CD4-positive, alpha-beta T cell treated with Interleukin-1 beta for 1 hour (primary cell): ENCODE data around the gene CHST9.
"Not testable (repeated sequence)": the region's sequence is repeated elsewhere in the genome, so short reads cannot be mapped to it uniquely, and the experiment has no call there.

Experiments used
- DNase-seq, 2 donors: peaks; one replicate each; pipeline ENCODE4 v3.0.0-alpha.2; 2020 to 2022

CHST9 gene

DNA sequence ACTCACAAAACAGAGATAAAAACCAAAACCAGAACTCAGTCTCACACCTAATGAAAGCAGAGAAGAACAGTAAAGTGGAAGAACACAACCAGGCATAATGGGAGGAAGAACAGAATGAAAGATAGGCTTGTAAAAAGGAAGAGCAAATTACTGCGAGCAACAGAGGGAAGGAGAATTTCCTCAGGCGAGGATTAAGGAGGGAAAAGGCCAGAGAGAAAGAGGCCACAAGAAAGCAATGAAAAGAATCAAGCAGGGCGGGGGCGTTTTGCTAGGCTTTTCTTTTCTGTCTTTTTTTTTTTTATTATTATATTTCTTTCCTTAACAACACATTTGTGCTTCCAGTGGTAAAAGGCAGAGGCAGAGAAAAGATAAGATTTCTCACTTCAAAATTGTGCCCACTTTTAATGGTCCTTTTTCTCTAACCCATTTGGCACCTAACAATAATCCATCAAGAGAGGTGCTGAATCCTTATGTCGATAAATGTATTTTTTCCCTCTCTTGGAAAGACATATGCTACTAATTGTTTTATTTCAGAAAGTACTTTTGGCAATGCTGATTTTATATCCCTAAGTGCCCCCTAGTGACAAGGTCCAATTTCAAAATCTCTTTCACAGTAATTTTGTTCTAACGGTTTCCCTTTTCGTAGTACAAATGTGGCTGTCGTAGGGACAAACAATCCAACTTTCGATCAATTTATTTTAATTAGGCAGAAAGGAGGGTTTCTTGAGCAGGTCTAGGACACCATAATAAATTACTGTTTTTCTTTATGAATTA is 180.9 kb downstream of the CHST9 start:
- DNase-seq: no peak

DNA sequence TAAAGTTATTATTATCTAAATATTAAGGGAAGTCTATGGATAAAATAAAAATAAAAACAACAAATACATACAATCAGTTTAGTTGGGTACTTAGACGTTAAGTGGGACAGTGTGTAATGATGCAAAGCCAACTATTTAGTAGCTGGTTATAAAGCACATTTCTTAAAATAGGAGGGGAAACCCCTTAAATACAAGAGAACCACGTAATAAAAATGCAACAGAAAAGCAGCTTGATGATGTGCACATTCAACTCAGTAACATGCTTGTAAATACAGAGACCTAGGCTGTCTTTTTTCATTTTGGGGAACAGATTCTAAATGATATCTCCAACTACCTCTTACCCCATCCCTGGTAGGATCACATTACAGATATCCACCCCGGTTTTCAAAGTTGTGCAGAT is 185.3 kb downstream of the CHST9 start:
- no peak for DNase-seq

DNA sequence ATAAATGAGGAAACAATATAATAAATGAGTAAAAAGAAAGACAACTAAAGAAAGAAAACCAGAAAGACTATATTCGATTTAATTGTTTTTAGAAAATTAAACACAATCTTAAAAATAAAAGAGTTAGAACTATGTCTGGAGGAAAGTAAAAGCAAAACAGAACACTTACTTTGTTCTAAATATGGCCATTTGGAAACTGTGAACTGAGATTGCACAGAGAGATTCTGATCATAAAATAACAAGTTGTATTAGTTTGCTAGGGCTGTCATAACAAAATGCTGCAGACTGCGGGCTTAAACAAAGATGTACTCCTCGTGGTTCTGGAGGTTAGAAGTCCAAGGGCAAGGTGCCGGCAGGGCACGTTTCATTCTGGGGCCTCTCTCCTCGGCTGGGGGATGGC is 191.5 kb downstream of the CHST9 start:
- DNase-seq: no peak

GRCh38 chr18:26992926-26993325 is 192.2 kb downstream of the CHST9 start:
- DNase-seq: no peak

DNA sequence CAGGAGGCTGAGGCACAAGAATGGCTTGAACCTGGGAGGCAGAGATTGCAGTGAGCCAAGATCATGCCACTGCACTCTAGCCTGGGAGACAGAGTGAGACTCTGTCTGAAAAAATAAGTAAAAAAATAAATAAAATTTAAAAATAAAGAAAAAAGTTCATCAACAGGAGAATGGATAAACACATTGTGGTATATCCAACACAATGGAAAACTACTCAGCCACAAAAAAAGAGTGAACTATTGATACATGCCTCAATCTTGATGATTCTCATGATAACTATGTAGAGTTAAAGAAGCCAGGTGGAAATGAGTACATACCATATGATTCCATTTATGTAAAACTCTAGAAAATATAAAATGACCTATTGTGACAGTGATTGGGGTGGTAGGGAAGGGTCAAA is 195.3 kb downstream of the CHST9 start:
- DNase-seq: no peak

DNA sequence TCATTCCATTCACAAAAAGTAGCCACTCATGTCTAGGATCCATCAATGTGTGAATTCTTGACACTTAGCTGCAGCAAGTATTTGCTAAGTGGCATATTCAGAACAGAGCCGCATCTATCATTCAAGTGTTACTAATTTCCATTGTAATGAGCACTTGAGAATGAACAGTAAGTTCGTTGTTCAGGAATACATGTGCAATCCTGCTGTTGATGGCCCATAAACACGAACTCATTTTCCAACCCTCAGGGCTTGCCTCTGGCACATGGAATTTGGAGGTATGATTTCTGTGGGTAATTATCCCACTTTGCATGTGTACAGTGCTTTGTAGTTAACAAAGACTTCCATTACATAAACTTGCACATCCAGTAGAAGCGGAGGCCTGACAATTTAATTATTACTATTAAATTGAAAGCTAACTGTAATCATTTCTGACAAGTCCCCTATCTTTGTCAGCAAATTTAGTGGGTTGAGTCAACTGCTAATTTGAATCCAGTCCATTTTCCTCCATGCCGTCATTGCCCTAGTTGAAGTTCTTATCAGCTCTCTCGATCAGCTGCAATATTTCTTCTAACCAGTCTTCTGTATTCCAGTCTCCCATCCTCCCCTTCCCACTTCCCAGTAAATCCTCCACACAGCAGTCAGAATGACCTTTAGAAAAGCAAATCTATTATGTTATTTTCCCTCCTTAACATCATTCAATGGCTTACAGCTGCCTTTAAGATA is 203.6 kb downstream of the CHST9 start:
- no peak for DNase-seq

DNA sequence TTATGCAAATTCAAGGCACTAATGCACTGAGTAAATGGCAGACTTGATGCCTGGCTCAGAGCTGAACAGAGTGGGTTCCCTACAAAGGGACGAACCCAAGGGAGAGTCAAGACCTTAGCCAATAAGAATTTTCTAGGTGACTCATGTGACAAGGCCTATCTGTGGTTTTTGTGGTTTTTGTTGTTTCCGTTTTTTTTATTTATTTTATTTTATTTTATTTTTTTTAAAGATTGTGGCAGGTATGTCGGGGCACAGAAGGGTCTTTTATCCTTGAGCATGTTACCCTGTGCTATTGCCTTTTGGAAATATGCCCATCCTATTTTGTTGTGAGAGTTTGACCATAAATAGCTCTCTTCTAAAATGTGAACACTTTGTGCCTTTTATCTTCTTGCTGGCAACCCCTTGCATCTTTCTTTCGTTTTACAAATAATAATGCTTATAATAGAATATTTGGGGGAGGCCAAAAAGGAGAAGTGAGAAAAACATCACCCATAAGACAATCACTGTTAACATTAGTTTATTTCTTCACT is 206.2 kb downstream of the CHST9 start:
- DNase-seq: no peak

DNA sequence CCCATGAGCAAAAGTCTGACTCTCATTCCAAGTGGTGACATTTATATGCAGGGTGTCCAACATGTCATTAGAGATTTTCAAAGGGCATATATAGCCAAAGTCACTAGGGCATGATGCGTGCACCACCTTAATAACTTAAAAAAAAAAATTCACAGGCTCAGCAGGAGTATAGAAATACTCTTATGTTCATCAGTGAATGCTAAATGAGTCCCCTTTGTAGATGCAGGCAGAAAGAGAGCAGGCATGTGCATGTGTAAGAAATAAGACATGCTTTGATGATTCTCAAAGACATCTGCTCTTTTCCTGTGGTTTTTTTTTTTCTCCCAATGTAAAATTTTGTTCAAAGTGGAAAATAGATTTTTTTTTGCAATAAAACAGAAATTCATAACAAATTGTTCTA is 207.3 kb downstream of the CHST9 start:
- DNase-seq: no peak

DNA sequence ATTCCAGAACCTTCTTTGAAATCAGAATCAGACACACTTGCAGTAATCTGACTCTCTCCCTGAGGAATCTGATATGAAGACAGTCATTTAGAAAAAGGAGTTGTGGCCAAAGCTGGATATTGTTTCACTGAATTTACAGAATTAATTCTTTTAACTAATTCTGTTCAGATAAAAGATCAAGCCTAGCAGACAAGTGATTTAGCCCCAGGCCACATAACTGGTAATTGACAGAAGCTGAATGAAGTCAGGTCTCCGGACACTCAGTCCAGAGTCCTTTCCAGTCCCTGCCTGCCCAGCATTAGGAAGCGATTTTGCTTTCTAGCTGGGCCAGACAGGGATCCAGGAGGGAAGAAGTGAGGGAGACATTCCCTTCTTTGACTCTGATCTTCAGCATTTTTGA is 208.9 kb downstream of the CHST9 start:
- DNase-seq: no peak

DNA sequence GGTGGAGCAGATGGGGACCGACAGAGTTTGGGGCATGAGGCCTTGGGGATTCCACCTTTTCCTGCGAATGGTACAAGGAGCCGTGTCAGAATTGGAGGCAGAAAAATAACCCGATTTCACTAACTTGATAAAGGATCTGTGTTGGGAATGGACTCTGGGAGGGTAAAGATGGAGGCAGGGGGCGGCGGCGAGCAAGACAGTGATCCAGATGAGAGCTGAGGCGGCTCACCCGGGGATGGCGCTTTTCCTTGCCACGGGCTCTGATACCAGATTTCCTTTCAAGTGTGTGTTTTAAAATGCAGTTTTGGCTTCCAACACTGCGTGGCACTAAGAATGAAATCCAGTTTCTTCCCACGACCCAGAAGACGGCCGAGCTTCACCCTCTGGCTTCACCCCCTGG is 212.6 kb downstream of the CHST9 start:
- DNase-seq: not testable (repeated sequence)

DNA sequence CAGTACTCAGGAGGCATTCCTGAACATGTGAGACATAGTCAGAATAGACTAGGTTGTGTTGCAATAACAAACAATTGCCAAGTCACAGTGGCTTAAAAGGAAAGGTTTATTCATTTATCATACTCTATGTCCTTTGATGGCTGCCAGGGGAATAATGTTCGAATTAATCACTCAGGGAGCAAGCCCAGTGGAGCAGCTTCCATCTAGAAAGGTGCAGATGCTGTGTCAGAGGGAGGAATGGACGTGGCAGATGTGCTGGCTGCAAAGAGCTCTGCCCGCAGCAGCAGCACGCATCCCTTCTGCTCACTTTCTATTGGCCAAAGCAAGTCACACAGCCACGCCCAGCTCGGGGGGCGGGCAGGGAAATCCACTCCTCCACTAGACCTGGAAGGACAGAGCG is 213.7 kb downstream of the CHST9 start:
- no peak for DNase-seq

DNA sequence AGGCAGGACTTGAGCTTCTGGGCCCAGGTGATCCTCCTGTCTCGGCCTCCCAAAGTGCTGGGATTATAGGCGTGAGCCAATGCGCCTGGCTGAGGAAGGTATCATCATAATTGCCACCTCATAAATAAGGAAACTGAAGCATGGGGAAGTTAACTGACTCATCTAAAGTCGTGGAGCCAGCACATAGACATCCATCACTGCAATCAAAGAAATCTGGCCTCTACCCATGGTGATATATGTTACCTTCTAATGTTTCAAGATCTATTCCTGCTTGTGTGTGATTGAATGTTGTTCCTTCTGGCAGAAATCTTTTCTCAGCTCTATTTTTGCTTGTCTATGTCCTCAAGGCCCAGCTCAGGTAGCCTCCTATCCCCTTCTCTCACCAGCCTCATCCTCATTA is 214.5 kb downstream of the CHST9 start:
- DNase-seq: no peak

- no peak for DNase-seq
These were observed 219.9 kb downstream of the CHST9 start for GRCh38 chr18:26965206-26965605.

- no peak for DNase-seq
These were observed 221.8 kb downstream of the CHST9 start for GRCh38 chr18:26963292-26963691.

- no peak for DNase-seq
These were observed 223.3 kb downstream of the CHST9 start for GRCh38 chr18:26961839-26962238.

DNA sequence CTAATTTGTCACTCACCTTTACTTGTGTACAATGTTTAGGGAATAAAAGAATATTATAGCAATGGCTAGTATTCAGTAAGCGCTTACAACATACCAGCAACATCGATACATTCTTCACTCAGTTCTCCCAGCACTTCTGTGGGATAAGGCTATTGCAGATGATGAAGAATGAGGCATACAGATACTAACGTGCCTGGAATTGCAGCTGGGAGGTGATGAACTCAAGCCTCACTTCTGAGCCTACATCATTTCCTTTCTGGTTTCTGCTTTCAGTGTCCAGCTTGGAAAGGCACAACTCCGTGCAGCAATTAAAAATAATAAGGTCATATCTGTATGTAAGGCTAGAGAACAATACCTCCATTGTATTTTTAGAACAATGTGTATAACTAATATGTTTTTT is 224.2 kb downstream of the CHST9 start:
- DNase-seq: no peak

DNA sequence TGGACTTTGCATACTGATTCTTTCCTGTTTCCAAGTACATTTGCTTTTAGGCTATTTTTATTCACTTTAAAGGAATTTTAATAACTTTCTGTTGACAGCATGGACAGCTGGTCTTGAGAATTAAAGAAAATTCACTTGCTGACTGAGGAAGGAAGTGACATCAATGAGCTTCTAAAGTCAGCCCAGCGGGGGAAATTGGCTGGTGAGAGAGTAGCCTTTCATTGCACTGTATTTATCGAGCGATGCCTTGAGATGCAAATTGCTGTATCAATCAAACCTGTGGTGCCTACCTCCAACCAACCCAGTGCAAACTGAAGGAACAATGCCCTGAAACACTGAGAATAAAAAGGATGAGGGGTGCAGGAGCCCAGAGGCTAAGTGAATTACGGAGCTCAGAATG is 228.2 kb downstream of the CHST9 start:
- DNase-seq: no peak

GRCh38 chr18:26948703-26949102 is 236.4 kb downstream of the CHST9 start:
- DNase-seq: no peak

DNA sequence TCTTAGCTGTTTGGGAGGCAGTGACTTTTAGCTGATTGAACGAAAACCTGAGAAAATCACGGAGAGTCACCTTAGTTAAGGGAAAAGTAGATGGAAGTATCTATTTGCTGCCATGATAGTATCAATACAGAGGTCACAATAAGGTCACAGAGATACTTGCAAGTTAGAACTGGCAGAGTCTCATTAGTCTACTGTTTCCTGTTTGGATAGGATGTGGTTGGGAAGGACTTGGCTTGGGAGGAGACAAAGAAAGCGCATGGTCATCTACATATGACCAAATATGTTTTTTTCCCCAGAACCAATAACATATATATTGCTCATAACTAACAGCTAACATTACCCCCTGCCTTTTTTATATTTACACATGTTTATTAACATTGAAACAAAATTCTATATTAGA is 241.2 kb downstream of the CHST9 start:
- no peak for DNase-seq

DNA sequence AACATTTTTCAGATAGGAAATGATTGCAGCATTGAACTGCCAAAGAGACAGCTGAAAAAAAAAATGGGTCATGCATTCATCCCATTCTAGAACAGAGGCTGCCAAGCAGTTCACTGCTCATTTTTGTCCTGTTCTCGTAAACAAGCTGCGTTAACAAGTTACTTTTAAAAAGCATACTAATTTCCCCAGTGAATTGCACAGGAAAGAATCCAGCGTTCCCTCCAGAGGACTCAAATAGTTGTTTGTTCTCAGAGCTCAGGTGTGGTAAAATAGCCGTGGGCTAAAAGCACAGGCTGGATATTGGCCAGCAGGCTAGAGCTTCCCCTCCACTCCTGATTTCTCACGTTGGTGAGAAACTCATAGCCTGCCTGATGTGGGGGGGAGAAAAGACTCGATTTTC is 243.5 kb downstream of the CHST9 start:
- DNase-seq: no peak

GRCh38 chr18:26940744-26941398 is 244.2 kb downstream of the CHST9 start:
- DNase-seq: no peak

DNA sequence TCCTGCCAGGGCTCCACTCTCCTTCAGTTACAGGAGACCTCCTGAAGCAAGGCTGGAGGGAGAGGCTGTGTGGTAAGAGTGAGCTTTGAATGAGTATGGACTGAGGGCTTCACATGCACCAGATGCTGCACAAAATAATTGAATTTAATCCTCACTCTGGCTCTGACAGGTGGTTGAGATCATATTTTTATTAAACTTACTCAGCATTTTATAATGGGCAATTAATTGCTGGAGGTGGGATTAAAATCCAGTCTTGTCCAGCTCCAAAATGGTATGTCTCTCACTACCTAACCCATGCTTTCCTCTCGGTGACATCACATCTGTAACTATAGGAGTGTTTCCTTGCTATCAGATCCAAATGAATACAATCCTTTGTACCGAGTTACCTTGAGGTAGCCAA is 253.4 kb downstream of the CHST9 start:
- DNase-seq: no peak

DNA sequence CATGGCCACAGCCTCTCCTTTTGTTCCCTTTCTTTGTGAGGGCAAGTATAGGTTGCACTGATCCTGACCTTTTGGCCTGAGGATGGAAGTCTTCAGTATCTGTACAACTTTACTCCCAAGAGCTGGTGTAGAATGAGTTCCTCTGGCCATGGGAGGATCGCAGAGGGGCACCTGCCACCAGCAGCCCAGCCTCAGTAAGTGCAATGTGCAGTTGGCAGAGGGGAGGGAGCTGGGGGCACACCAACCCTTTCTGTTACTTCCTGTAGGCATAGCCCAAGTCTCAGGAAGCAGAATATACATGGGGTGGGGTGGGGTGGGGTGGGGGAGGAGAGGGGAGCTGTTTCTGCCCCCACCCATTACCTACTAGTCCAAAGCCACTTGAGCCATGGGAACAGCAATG is 254.5 kb downstream of the CHST9 start:
- no peak for DNase-seq
